GM12878 (cell line): ENCODE results near the gene IL17RB. TPM values are rescaled to one million over a fixed set of nuclear protein-coding genes. Genes with fewer than 3 reads are reported as not detected.

Experiments
- ATAC-seq: fragments of 200-7000 bp; cut with Tn5 transposase; 3 replicates; pipeline ENCODE4 v1.9.1; 2020; ENCODE audit warnings: mild to moderate bottlenecking, moderate library complexity
- BruUV-seq: library from RNA; stranded (reverse); fragments of 400-500 nt; replicated peaks from 2 replicates; lab custom pipeline; 2021; lab: Mats Ljungman, UMichigan
- CTCF ChIA-PET: fragments of 300-600 bp; sonication (Branson Sonifier 250); formaldehyde crosslinking; extraction: SDS; loops from one replicate; lab custom pipeline; 2021; ENCODE audit warnings: inconsistent platforms; lab: Yijun Ruan, JAX
- POLR2A ChIA-PET: fragments of 350-600 bp; formaldehyde crosslinking; extraction: SDS; loops from one replicate; lab custom pipeline; 2021; ENCODE audit warnings: inconsistent platforms; lab: Charles Lee
- RAD21 ChIA-PET: fragments of 300-600 bp; sonication (Branson Sonifier 250); formaldehyde crosslinking; loops from one replicate; lab custom pipeline; 2023; ENCODE audit warnings: antibody characterized with exemption; ENCODE audit not compliant: unreplicated experiment; lab: Charles Lee
- SMC1A ChIA-PET: fragments of 300-600 bp; sonication (Branson Sonifier 250); formaldehyde crosslinking; loops from one replicate; lab custom pipeline; 2023; ENCODE audit not compliant: unreplicated experiment, uncharacterized antibody; lab: Charles Lee
- DNase-seq: peaks from one replicate; pipeline ENCODE4 v3.0.0-alpha.2; 2011; ENCODE audit warnings: low read depth, low spot score
- FAIRE-seq: peaks from 3 replicates; lab custom pipeline; 2011; peaks lifted over from hg19 to GRCh38; lab: Jason Lieb, UNC
- H2AFZ ChIP-seq: 2 replicates; pipeline ENCODE4 v1.6.0; 2011; ENCODE audit warnings: low read depth, low read length, control low read depth; ENCODE audit not compliant: control insufficient read depth
- H3K27ac ChIP-seq: 2 replicates; pipeline ENCODE4 v1.5.1; 2011; ENCODE audit warnings: control low read depth; ENCODE audit not compliant: control insufficient read depth, insufficient read depth
- H3K27me3 ChIP-seq, 2 experiments: replicated peaks in 1 of 2; 2 replicates each; pipeline versions ENCODE4 v1.6.0 to v1.6.1; 2011; ENCODE audit warnings: low read length in 1 of 2; ENCODE audit not compliant: control insufficient read depth in 2 of 2, insufficient read depth in 2 of 2
- H3K36me3 ChIP-seq, 2 experiments: 2 replicates each; pipeline ENCODE4 v1.5.1; 2011; ENCODE audit warnings: low read length in 1 of 2; ENCODE audit not compliant: control insufficient read depth in 2 of 2, insufficient read depth in 2 of 2
- H3K4me1 ChIP-seq: 2 replicates; pipeline ENCODE4 v1.6.1; 2011; ENCODE audit warnings: mild to moderate bottlenecking, low read length, moderate library complexity, mixed read lengths; ENCODE audit not compliant: control insufficient read depth, insufficient read depth
- H3K4me2 ChIP-seq: 2 replicates; pipeline ENCODE4 v1.6.0; 2011; ENCODE audit warnings: control low read depth; ENCODE audit not compliant: control insufficient read depth, insufficient read depth
- H3K4me3 ChIP-seq: fragments of 200-600 bp; sonication (generic); 2 replicates; pipeline ENCODE4 v1.5.1; 2016
- H3K79me2 ChIP-seq: 2 replicates; pipeline ENCODE4 v1.6.0; 2011; ENCODE audit warnings: low read length; ENCODE audit not compliant: control insufficient read depth, insufficient read depth
- H3K9ac ChIP-seq: 2 replicates; pipeline ENCODE4 v1.8.0; 2011; ENCODE audit warnings: low read length, control low read depth, mixed read lengths; ENCODE audit not compliant: control insufficient read depth, insufficient read depth
- H3K9me3 ChIP-seq: replicated peaks from 3 replicates; pipeline ENCODE4 v1.5.1; 2011; ENCODE audit warnings: mild to moderate bottlenecking, low read length; ENCODE audit not compliant: control insufficient read depth, insufficient read depth
- H4K20me1 ChIP-seq: 2 replicates; pipeline ENCODE4 v1.6.0; 2011; ENCODE audit not compliant: control insufficient read depth, insufficient read depth
- CHD4 ChIP-seq: fragments of 200-600 bp; sonication (generic); IDR thresholded peaks from 2 replicates; pipeline ENCODE4 v1.6.1; 2016; ENCODE audit warnings: mild to moderate bottlenecking
- CTCF ChIP-seq, 3 experiments: IDR thresholded peaks in 2 of 3; conservative IDR thresholded peaks in 1 of 3; 2 replicates each; pipeline ENCODE4 v1.5.1; 2011; ENCODE audit warnings: low read depth in 3 of 3, low read length in 3 of 3, mild to moderate bottlenecking in 3 of 3, control low read depth in 2 of 3, moderate library complexity in 2 of 3, inconsistent platforms in 1 of 3, mixed read lengths in 1 of 3; ENCODE audit not compliant: control insufficient read depth in 2 of 3, insufficient read depth in 1 of 3; ENCODE audit errors: extremely low read depth in 1 of 3
- POLR2AphosphoS5 ChIP-seq: IDR thresholded peaks from 2 replicates; pipeline ENCODE4 v1.6.1; 2011; ENCODE audit warnings: mild to moderate bottlenecking, low read length, inconsistent platforms
- RAD21 ChIP-seq: IDR thresholded peaks from 2 replicates; pipeline ENCODE4 v1.6.1; 2011; ENCODE audit warnings: mild to moderate bottlenecking, low read depth, low read length, moderate library complexity; ENCODE audit not compliant: insufficient read depth
- RB1 ChIP-seq: fragments of 450-650 bp; formaldehyde crosslinking; IDR thresholded peaks from 2 replicates; pipeline ENCODE4 v1.6.1; 2017; ENCODE audit warnings: mild to moderate bottlenecking, borderline replicate concordance
- SUPT20H ChIP-seq: IDR thresholded peaks from 2 replicates; pipeline ENCODE4 v1.6.1; 2011; ENCODE audit warnings: low read depth, mild to moderate bottlenecking, low read length, moderate library complexity, borderline replicate concordance; ENCODE audit not compliant: control insufficient read depth
- TBL1XR1 ChIP-seq: IDR thresholded peaks from 2 replicates; pipeline ENCODE4 v1.6.1; 2012; ENCODE audit warnings: low read depth, low read length, improper control_type of control experiment
- ZNF207 ChIP-seq: fragments of 450-650 bp; IDR thresholded peaks from 2 replicates; pipeline ENCODE4 v1.6.1; 2014; ENCODE audit warnings: antibody characterized with exemption, mild to moderate bottlenecking, borderline replicate concordance
- WGBS: methylation state at CpG from one replicate; pipeline ENCODE4 v1.1.6; 2016; ENCODE audit warnings: low lambda C conversion rate; ENCODE audit not compliant: insufficient replicate concordance, insufficient coverage; ENCODE audit errors: missing lambda C conversion rate; 5-methylcytosine and 5-hydroxymethylcytosine counted together
- in situ Hi-C: fragments of 300-500 bp; cut with MboI; formaldehyde crosslinking; loops from 9 replicates; pipeline ENCODE4 v1.14.3; 2018; ENCODE audit warnings: mixed read lengths
- intact Hi-C: fragments of 100-400 bp; cut with micrococcal nuclease; formaldehyde crosslinking; loops from one replicate; pipeline ENCODE4 v1.14.2; 2022; ENCODE audit not compliant: unreplicated experiment
- polyA plus RNA-seq, 11 experiments: library from polyadenylated mRNA; depleted of rRNA in 4 of 11; unstranded in 6 of 11; stranded (reverse) in 5 of 11; fragments of >200 nt; fragmentation: Nextera tagmentation in 4 of 11; fragmentation: Illumina TruSeq in 1 of 11; extraction: Ambion mirVana in 4 of 11; extraction: Trizol in 1 of 11; gene quantifications; 1 replicate in 1 of 11; 2 replicates in 10 of 11; pipeline versions ENCODE4 v1.2.1 to v1.2.3, GENCODE V29; 2011 to 2016; ENCODE audit warnings: inconsistent platforms in 2 of 11, missing spikeins in 2 of 11, low read depth in 1 of 11
- total RNA-seq, 4 experiments: library from RNA; depleted of rRNA in 3 of 4; stranded (reverse); fragments of >200 nt in 3 of 4; fragmentation: Illumina TruSeq in 1 of 4; extraction: Trizol in 1 of 4; gene quantifications; 2 replicates each; pipeline versions ENCODE4 v1.2.1 to v1.2.3, GENCODE V29; 2013 to 2021
- TF ChIP-seq, protein P1 (sequence below): fragments of 150-350 bp; IDR thresholded peaks from 2 replicates; pipeline ENCODE4 v1.6.1; 2016; ENCODE audit warnings: low read depth, low read length

Gene IL17RB
- total and polyA plus RNA-seq, 10 of the 15 experiments (the other 5 are each of a cell fraction or from before 2014, with no cell fraction given) = 1.9 to 17.2 (median 2.9) TPM

DNA sequence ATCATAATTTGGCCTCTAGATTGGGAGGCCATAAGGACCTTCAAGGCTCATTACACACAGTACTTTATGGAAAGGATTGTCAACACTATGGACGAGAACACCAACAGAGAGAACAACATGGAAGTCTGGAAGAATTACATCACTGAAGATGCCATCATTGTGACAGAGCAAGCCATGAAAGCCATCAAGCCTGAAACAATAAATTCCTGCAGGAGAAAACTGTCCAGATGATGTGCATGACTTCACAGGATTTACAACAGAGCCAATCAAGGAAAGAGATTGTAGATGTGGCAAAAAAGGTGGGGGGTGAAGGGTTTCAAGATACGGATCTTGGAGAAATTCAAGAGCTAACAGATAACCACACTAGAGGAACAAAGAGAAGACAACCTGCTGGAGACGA, 15.9 kb downstream of the IL17RB start (continued):
- TF ChIP-seq RAD21 (no peak), TBL1XR1 (no peak), RB1 (no peak), ZNF207 (no peak), CTCF (IDR thresholded peaks at IDR 0.05 in 2 of 3, conservative IDR thresholded peaks at IDR 0.05 in 1 of 3; ENCODE audit: control insufficient read depth in 2 of 3, extremely low read depth in 1 of 3, insufficient read depth in 1 of 3, low read depth in 3 of 3, low read length in 3 of 3) (no peak)
- TF ChIP-seq, protein P1, sequence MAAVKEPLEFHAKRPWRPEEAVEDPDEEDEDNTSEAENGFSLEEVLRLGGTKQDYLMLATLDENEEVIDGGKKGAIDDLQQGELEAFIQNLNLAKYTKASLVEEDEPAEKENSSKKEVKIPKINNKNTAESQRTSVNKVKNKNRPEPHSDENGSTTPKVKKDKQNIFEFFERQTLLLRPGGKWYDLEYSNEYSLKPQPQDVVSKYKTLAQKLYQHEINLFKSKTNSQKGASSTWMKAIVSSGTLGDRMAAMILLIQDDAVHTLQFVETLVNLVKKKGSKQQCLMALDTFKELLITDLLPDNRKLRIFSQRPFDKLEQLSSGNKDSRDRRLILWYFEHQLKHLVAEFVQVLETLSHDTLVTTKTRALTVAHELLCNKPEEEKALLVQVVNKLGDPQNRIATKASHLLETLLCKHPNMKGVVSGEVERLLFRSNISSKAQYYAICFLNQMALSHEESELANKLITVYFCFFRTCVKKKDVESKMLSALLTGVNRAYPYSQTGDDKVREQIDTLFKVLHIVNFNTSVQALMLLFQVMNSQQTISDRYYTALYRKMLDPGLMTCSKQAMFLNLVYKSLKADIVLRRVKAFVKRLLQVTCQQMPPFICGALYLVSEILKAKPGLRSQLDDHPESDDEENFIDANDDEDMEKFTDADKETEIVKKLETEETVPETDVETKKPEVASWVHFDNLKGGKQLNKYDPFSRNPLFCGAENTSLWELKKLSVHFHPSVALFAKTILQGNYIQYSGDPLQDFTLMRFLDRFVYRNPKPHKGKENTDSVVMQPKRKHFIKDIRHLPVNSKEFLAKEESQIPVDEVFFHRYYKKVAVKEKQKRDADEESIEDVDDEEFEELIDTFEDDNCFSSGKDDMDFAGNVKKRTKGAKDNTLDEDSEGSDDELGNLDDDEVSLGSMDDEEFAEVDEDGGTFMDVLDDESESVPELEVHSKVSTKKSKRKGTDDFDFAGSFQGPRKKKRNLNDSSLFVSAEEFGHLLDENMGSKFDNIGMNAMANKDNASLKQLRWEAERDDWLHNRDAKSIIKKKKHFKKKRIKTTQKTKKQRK = no peak

GRCh38 chr3:53863145-53863544, 16.8 kb downstream of the IL17RB start:
- RAD21 ChIA-PET = interaction anchor here (1.5 kb wide), 1 partner anchor 15 kb away, joined by 6 read pairs; no protein-coding TSS in a partner anchor
- TF ChIP-seq POLR2AphosphoS5 (no peak), CHD4 (no peak), SUPT20H (no peak)
- TF ChIP-seq, protein P1 = no peak

More at GRCh38 chr3:53863145-53863544, 16.8 kb downstream of the IL17RB start:
- WGBS = 0% methylated on average over 1 of the region's 1 CpG
- Histone ChIP-seq H3K27ac (no peak overlapping the region), H3K9ac (no peak overlapping the region), H3K4me1 (no peaks in the 10 kb centered on the region), H3K4me2 (no peak overlapping the region), H4K20me1 (no peaks in the 10 kb centered on the region), H3K4me3 (no peak overlapping the region), H3K9me3 (no peaks in the 10 kb centered on the region), H2AFZ (no peak overlapping the region), H3K36me3 (peaks cover 0 to 10% of the 10 kb centered on the region in 2 experiments; a peak in 3 of 4 replicates), H3K27me3 (no peaks in the 10 kb centered on the region), H3K79me2 (no peaks in the 10 kb centered on the region)
- in situ Hi-C loops (no loop called here), intact Hi-C loops (no loop called here)
- ATAC-seq (no peak), DNase-seq (no peak), FAIRE-seq (no peak)
- BruUV-seq = no TSS peak
- CTCF ChIA-PET = interaction anchor here (0.6 to 2.6 kb wide), 5 partner anchors 12 to 485 kb away, joined by 3 to 15 read pairs (median 5); no protein-coding TSS in a partner anchor
- SMC1A ChIA-PET = interaction anchor here (1.0 to 2.5 kb wide), 4 partner anchors 13 to 133 kb away, joined by 3 to 7 read pairs (median 5); no protein-coding TSS in a partner anchor
- POLR2A ChIA-PET = interaction anchor here (0.6 to 0.7 kb wide), 2 partner anchors 14 to 56 kb away, joined by 3 to 4 read pairs; no protein-coding TSS in a partner anchor
